ENCODE measurements around the gene BAIAP2L2. TPM values are rescaled to one million over a fixed set of nuclear protein-coding genes. Genes with fewer than 3 reads are reported as not detected.

The BAIAP2L2 gene
- total and polyA plus RNA-seq, 10 of the 15 experiments (the other 5 are each of a cell fraction or from before 2014, with no cell fraction given): 0.08 to 0.38 (median 0.14) TPM; not detected in 6

GRCh38 chr22:38087855-38088254, 22.6 kb downstream of the BAIAP2L2 start:
- Histone ChIP-seq H3K27me3 (replicated peaks in 1 of 2; ENCODE audit: control insufficient read depth in 2 of 2, insufficient read depth in 2 of 2, low read length in 1 of 2) (no peaks in the 10 kb centered on the region; a peak in 2 of 4 replicates), H3K9ac (ENCODE audit: control insufficient read depth, insufficient read depth, low read length) (no peak overlapping the region), H3K9me3 (replicated peaks; ENCODE audit: control insufficient read depth, insufficient read depth, low read length) (no peaks in the 10 kb centered on the region), H3K4me1 (ENCODE audit: control insufficient read depth, insufficient read depth, low read length) (no peaks in the 10 kb centered on the region), H3K4me2 (ENCODE audit: control insufficient read depth, insufficient read depth) (no peak overlapping the region), H3K4me3 (no peak overlapping the region), H2AFZ (ENCODE audit: control insufficient read depth, low read depth, low read length) (no peak overlapping the region), H3K36me3 (ENCODE audit: control insufficient read depth in 2 of 2, insufficient read depth in 2 of 2, low read length in 1 of 2) (no peaks in the 10 kb centered on the region), H4K20me1 (ENCODE audit: control insufficient read depth, insufficient read depth) (no peaks in the 10 kb centered on the region), H3K27ac (ENCODE audit: control insufficient read depth, insufficient read depth) (no peak overlapping the region), H3K79me2 (ENCODE audit: control insufficient read depth, insufficient read depth, low read length) (no peaks in the 10 kb centered on the region)
- FAIRE-seq (no peak), DNase-seq (ENCODE audit: low read depth, low spot score) (no peak), ATAC-seq (no peak)
- intact Hi-C loops (cut with micrococcal nuclease; ENCODE audit: unreplicated experiment): no loop called here
- SMC1A ChIA-PET (ENCODE audit: uncharacterized antibody, unreplicated experiment): interaction anchor here (1.2 kb wide), 1 partner anchor 267 kb away, joined by 3 read pairs; no protein-coding TSS in a partner anchor
- POLR2A ChIA-PET: no interaction called here
- RAD21 ChIA-PET (ENCODE audit: unreplicated experiment): no interaction called here
- no TSS peak for BruUV-seq (replicated peaks)
- 54% methylated on average over 11 of the region's 12 CpGs for WGBS (ENCODE audit: insufficient coverage, insufficient replicate concordance, low lambda C conversion rate, missing lambda C conversion rate)
- in situ Hi-C loops (cut with MboI): no loop called here
- CTCF ChIA-PET: no interaction called here
- TF ChIP-seq SIX5 (IDR thresholded peaks at IDR 0.05; ENCODE audit: low read depth, low read length, severe bottlenecking) (no peak), IRF4 (IDR thresholded peaks at IDR 0.05; ENCODE audit: low read depth, low read length) (no peak), CREM (IDR thresholded peaks at IDR 0.05; ENCODE audit: low read depth) (no peak), SMARCA5 (IDR thresholded peaks at IDR 0.05) (no peak)
- TF ChIP-seq, protein P1, sequence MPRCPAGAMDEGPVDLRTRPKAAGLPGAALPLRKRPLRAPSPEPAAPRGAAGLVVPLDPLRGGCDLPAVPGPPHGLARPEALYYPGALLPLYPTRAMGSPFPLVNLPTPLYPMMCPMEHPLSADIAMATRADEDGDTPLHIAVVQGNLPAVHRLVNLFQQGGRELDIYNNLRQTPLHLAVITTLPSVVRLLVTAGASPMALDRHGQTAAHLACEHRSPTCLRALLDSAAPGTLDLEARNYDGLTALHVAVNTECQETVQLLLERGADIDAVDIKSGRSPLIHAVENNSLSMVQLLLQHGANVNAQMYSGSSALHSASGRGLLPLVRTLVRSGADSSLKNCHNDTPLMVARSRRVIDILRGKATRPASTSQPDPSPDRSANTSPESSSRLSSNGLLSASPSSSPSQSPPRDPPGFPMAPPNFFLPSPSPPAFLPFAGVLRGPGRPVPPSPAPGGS (IDR thresholded peaks at IDR 0.05; ENCODE audit: borderline replicate concordance, insufficient read depth, low read depth, low read length, poor library complexity, severe bottlenecking): no peak

DNA sequence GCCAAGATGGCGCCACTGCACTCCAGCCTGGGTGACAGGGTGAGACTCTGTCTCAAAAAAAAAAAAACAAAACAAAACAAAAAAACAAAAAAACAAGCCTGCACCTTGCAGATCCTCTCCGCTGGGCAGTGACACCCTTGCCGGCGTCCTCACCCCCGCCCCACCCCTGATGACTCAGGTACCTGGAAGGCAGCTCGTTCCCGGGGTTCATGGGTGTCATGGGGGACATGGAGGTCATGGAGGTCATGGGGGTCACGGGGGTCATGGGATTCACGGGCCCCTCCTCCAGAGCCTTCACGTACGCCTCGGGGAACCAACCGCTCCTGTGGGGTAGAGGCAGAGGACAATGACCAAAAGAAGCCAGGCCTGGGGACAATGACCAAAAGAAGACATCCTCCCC, 23.5 kb downstream of the BAIAP2L2 start:
- Histone ChIP-seq H3K9me3 (replicated peaks; ENCODE audit: control insufficient read depth, insufficient read depth, low read length) (no peaks in the 10 kb centered on the region), H3K27ac (ENCODE audit: control insufficient read depth, insufficient read depth) (no peak overlapping the region), H3K4me2 (ENCODE audit: control insufficient read depth, insufficient read depth) (no peak overlapping the region), H3K27me3 (replicated peaks in 1 of 2; ENCODE audit: control insufficient read depth in 2 of 2, insufficient read depth in 2 of 2, low read length in 1 of 2) (peaks cover 4 to 5% of the 10 kb centered on the region in 2 experiments; a peak in 3 of 4 replicates), H3K36me3 (ENCODE audit: control insufficient read depth in 2 of 2, insufficient read depth in 2 of 2, low read length in 1 of 2) (no peaks in the 10 kb centered on the region), H3K4me3 (no peak overlapping the region), H3K79me2 (ENCODE audit: control insufficient read depth, insufficient read depth, low read length) (no peaks in the 10 kb centered on the region), H3K4me1 (ENCODE audit: control insufficient read depth, insufficient read depth, low read length) (no peaks in the 10 kb centered on the region), H4K20me1 (ENCODE audit: control insufficient read depth, insufficient read depth) (no peaks in the 10 kb centered on the region), H2AFZ (ENCODE audit: control insufficient read depth, low read depth, low read length) (no peak overlapping the region), H3K9ac (ENCODE audit: control insufficient read depth, insufficient read depth, low read length) (no peak overlapping the region)
- ATAC-seq (no peak), DNase-seq (ENCODE audit: low read depth, low spot score) (no peak), FAIRE-seq (no peak)
- in situ Hi-C loops (cut with MboI): no loop called here
- 75% methylated on average over 13 of the region's 13 CpGs for WGBS (ENCODE audit: insufficient coverage, insufficient replicate concordance, low lambda C conversion rate, missing lambda C conversion rate)
- intact Hi-C loops (cut with micrococcal nuclease; ENCODE audit: unreplicated experiment): no loop called here
- CTCF ChIA-PET: no interaction called here
- no TSS peak for BruUV-seq (replicated peaks)
- POLR2A ChIA-PET: no interaction called here
- RAD21 ChIA-PET (ENCODE audit: unreplicated experiment): no interaction called here
- SMC1A ChIA-PET (ENCODE audit: uncharacterized antibody, unreplicated experiment): interaction anchor here (1.2 kb wide), 1 partner anchor 268 kb away, joined by 3 read pairs; no protein-coding TSS in a partner anchor
- TF ChIP-seq POLR2AphosphoS5 (IDR thresholded peaks at IDR 0.05; ENCODE audit: low read length) (no peak), E2F4 (IDR thresholded peaks at IDR 0.05; ENCODE audit: low read depth, low read length) (no peak), SPI1 (IDR thresholded peaks at IDR 0.05; ENCODE audit: borderline replicate concordance, insufficient read depth, low read depth, low read length) (no peak), JUND (IDR thresholded peaks at IDR 0.05; ENCODE audit: low read depth, low read length) (no peak)
- TF ChIP-seq, protein P2, sequence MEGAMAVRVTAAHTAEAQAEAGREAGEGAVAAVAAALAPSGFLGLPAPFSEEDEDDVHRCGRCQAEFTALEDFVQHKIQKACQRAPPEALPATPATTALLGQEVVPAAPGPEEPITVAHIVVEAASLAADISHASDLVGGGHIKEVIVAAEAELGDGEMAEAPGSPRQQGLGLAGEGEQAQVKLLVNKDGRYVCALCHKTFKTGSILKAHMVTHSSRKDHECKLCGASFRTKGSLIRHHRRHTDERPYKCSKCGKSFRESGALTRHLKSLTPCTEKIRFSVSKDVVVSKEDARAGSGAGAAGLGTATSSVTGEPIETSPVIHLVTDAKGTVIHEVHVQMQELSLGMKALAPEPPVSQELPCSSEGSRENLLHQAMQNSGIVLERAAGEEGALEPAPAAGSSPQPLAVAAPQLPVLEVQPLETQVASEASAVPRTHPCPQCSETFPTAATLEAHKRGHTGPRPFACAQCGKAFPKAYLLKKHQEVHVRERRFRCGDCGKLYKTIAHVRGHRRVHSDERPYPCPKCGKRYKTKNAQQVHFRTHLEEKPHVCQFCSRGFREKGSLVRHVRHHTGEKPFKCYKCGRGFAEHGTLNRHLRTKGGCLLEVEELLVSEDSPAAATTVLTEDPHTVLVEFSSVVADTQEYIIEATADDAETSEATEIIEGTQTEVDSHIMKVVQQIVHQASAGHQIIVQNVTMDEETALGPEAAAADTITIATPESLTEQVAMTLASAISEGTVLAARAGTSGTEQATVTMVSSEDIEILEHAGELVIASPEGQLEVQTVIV (IDR thresholded peaks at IDR 0.05; ENCODE audit: borderline replicate concordance, partially characterized antibody): no peak

Data from GM12878 (cell line).